Measurements from ENCODE around the gene PHF21B. TPM values are rescaled to one million over a fixed set of nuclear protein-coding genes. Genes with fewer than 3 reads are reported as not detected.

The PHF21B gene
- total and polyA plus RNA-seq, 2 of the 8 experiments (the other 6 are each of a cell fraction or from before 2014, with no cell fraction given) = 19.3 to 68.1 TPM

- Histone ChIP-seq H4K5ac (ENCODE audit: insufficient read length, low read depth, low read length) (no peak overlapping the region), H3K56ac (replicated peaks; ENCODE audit: insufficient read length, low read depth, low read length) (no peak overlapping the region), H4K91ac (replicated peaks; ENCODE audit: insufficient read length, low read length) (no peak overlapping the region), H3K79me2 (ENCODE audit: control insufficient read depth in 1 of 2, insufficient read depth in 2 of 2, low read length in 2 of 2) (no peaks in the 10 kb centered on the region), H2AFZ (ENCODE audit: low read length) (no peak overlapping the region), H2BK20ac (ENCODE audit: low read length) (no peak overlapping the region), H3K4me3 (ENCODE audit: extremely low read depth in 1 of 4, insufficient read depth in 2 of 4, low read depth in 3 of 4, low read length in 4 of 4) (no peak overlapping the region), H3K14ac (ENCODE audit: insufficient read length) (no peak overlapping the region), H2BK12ac (ENCODE audit: low read depth, low read length) (no peak overlapping the region), H2AK5ac (ENCODE audit: low read depth, low read length) (no peak overlapping the region), H3K23me2 (ENCODE audit: low read depth, low read length) (no peaks in the 10 kb centered on the region), H2BK15ac (ENCODE audit: low read length) (no peak overlapping the region), H3K9me3 (ENCODE audit: insufficient read depth in 2 of 2, low read depth in 1 of 2, low read length in 1 of 2) (no peaks in the 10 kb centered on the region), H3K18ac (ENCODE audit: extremely low read depth, low read length) (no peak overlapping the region), H3K79me1 (ENCODE audit: low read depth, low read length) (no peaks in the 10 kb centered on the region; the same call in 1 of the 2 replicates), H3K27ac (ENCODE audit: low read depth, low read length) (no peak overlapping the region; the same call in 1 of the 2 replicates), H2BK120ac (replicated peaks; ENCODE audit: low read depth, low read length) (no peak overlapping the region), H3K4me1 (replicated peaks in 1 of 4; ENCODE audit: control insufficient read depth in 3 of 4, insufficient read depth in 4 of 4, low read length in 3 of 4) (peaks cover 0 to 13% (median 9%) of the 10 kb centered on the region in 4 experiments; a peak in 5 of 7 replicates), H3K36me3 (ENCODE audit: control insufficient read depth in 2 of 4, insufficient read depth in 4 of 4, low read length in 3 of 4) (peaks cover 6 to 26% (median 10%) of the 10 kb centered on the region in 4 experiments; a peak in 5 of 8 replicates), H4K20me1 (replicated peaks in 1 of 2; ENCODE audit: control insufficient read depth in 1 of 2, insufficient read depth in 2 of 2, low read length in 2 of 2) (peaks cover 0 to 10% of the 10 kb centered on the region in 2 experiments), H4K8ac (ENCODE audit: extremely low read depth, insufficient read depth, low read length) (no peak overlapping the region), H3K4ac (replicated peaks; ENCODE audit: insufficient read length, low read depth, low read length) (no peak overlapping the region), H2BK5ac (ENCODE audit: low read depth, low read length) (no peak overlapping the region), H3K27me3 (replicated peaks in 1 of 4; ENCODE audit: control insufficient read depth in 3 of 4, extremely low read depth in 1 of 4, insufficient read depth in 3 of 4, low read length in 3 of 4) (no peaks in the 10 kb centered on the region), H3K4me2 (ENCODE audit: insufficient read depth in 1 of 2, low read depth in 2 of 2, low read length in 2 of 2) (no peak overlapping the region), H3K9ac (replicated peaks in 1 of 4; ENCODE audit: extremely low read depth in 1 of 4, low read depth in 3 of 4, low read length in 3 of 4) (no peak overlapping the region; a peak in 1 of 7 replicates), H3K23ac (ENCODE audit: insufficient read length) (no peak overlapping the region)
- DNase-seq (ENCODE audit: low read depth in 1 of 2, low spot score in 2 of 2) = no peak
- CTCF ChIA-PET (ENCODE audit: partially characterized antibody) = no interaction called here
- POLR2A ChIA-PET (ENCODE audit: partially characterized antibody) = interaction anchor here (1.1 kb wide), 1 partner anchor 14 kb away, joined by 3 read pairs; no protein-coding TSS in a partner anchor
- no peak for FAIRE-seq
- WGBS, 2 experiments (ENCODE audit: extremely low coverage in 1 of 2, insufficient coverage in 1 of 2, insufficient read length in 1 of 2, insufficient replicate concordance in 2 of 2, low coverage in 1 of 2, low lambda C conversion rate in 2 of 2, missing lambda C conversion rate in 1 of 2) = 88% methylated on average over 13 of the region's 13 CpGs; no CpG with 5 or more reads in 1 of the 2 experiments
- TF ChIP-seq SIRT6 (IDR thresholded peaks at IDR 0.05; ENCODE audit: low read length) = no peak
Observed at GRCh38 chr22:44892243-44892642, 117.6 kb downstream of the PHF21B start.

All from H1 (cell line).